HuH-7 (cell line): ENCODE data around the gene KCNQ1.

Experiments used
- DNase-seq: peaks from one replicate; pipeline ENCODE4 v3.0.0; 2011; ENCODE audit warnings: low spot score

KCNQ1 gene

GRCh38 chr11:2524446-2525165, 79.8 kb downstream of the KCNQ1 start:
- DNase-seq: no peak

GRCh38 chr11:2525166-2525861, 80.5 kb downstream of the KCNQ1 start:
- no peak for DNase-seq

- DNase-seq: no peak
Measured at GRCh38 chr11:2525941-2526807, 81.4 kb downstream of the KCNQ1 start.

- no peak for DNase-seq
Measured at GRCh38 chr11:2526808-2527381, 82.1 kb downstream of the KCNQ1 start.

- DNase-seq: no peak
Measured at GRCh38 chr11:2527621-2528291, 82.9 kb downstream of the KCNQ1 start.

GRCh38 chr11:2528301-2529050, 83.7 kb downstream of the KCNQ1 start:
- DNase-seq: no peak

- DNase-seq: no peak
Measured at GRCh38 chr11:2529173-2529572, 84.4 kb downstream of the KCNQ1 start.

- no peak for DNase-seq
Measured at GRCh38 chr11:2529636-2530035, 84.8 kb downstream of the KCNQ1 start.

- no peak for DNase-seq
Measured at GRCh38 chr11:2530131-2530854, 85.5 kb downstream of the KCNQ1 start.

GRCh38 chr11:2530855-2531200, 86.0 kb downstream of the KCNQ1 start:
- DNase-seq: no peak

GRCh38 chr11:2531277-2531986, 86.6 kb downstream of the KCNQ1 start:
- DNase-seq: peak; percentile 91

- DNase-seq: no peak
Measured at GRCh38 chr11:2531987-2532703, 87.3 kb downstream of the KCNQ1 start.

- DNase-seq: peak; percentile 93
Measured at GRCh38 chr11:2532704-2533586, 88.1 kb downstream of the KCNQ1 start.

- DNase-seq: peak; percentile 40
Measured at GRCh38 chr11:2533587-2534133, 88.9 kb downstream of the KCNQ1 start.

GRCh38 chr11:2534134-2534956, 89.5 kb downstream of the KCNQ1 start:
- DNase-seq: no peak

GRCh38 chr11:2534957-2535672, 90.3 kb downstream of the KCNQ1 start:
- no peak for DNase-seq
